ENCODE data around the gene IL12A.

Gene IL12A

GRCh38 chr3:159989973-159990846 lies 1.6 kb downstream of the IL12A start:
- DNase-seq: no peak

- DNase-seq: no peak
Observed at GRCh38 chr3:159991591-159991990, 3.0 kb downstream of the IL12A start.

- DNase-seq: no peak
Observed at GRCh38 chr3:159992589-159992988, 4.0 kb downstream of the IL12A start.

- DNase-seq: no peak
Observed at GRCh38 chr3:159994182-159994581, 5.5 kb downstream of the IL12A start.

- DNase-seq: no peak
Observed at GRCh38 chr3:159995091-159995490, 6.5 kb downstream of the IL12A start.

GRCh38 chr3:159996018-159996417 lies 7.4 kb downstream of the IL12A start:
- no peak for DNase-seq

- no peak for DNase-seq
Observed at GRCh38 chr3:159996959-159997358, 8.3 kb downstream of the IL12A start.

GRCh38 chr3:160001148-160001760 lies 12.6 kb downstream of the IL12A start:
- DNase-seq: no peak

GRCh38 chr3:160001850-160002623 lies 13.4 kb downstream of the IL12A start:
- no peak for DNase-seq

- DNase-seq: peak; percentile 75 to 85 (median 76)
Observed at GRCh38 chr3:160003520-160004128, 15.0 kb downstream of the IL12A start.

- peak; percentile 20 to 39 (median 35) for DNase-seq
Observed at GRCh38 chr3:160005004-160005403, 16.4 kb downstream of the IL12A start.

GRCh38 chr3:160006282-160007163 lies 17.9 kb downstream of the IL12A start:
- peak; percentile 69 to 76 (median 74) for DNase-seq

GRCh38 chr3:160008961-160009360 lies 20.3 kb downstream of the IL12A start:
- no peak for DNase-seq

- DNase-seq: no peak
Observed at GRCh38 chr3:160009525-160009924, 20.9 kb downstream of the IL12A start.

- DNase-seq: no peak
Observed at GRCh38 chr3:160010578-160010977, 21.9 kb downstream of the IL12A start.

GRCh38 chr3:160012108-160012507 lies 23.5 kb downstream of the IL12A start:
- DNase-seq: peak; percentile 40 to 61 (median 54)

- peak; percentile 13 to 40 (median 31) for DNase-seq
Observed at GRCh38 chr3:160016972-160017371, 28.3 kb downstream of the IL12A start.

GRCh38 chr3:160018959-160019358 lies 30.3 kb downstream of the IL12A start:
- no peak for DNase-seq

- peak in 1 of 3 donors; percentile 13 for DNase-seq
Observed at GRCh38 chr3:160020057-160020711, 31.5 kb downstream of the IL12A start.

GRCh38 chr3:160022068-160022467 lies 33.4 kb downstream of the IL12A start:
- no peak for DNase-seq

- DNase-seq: no peak
Observed at GRCh38 chr3:160023476-160023875, 34.8 kb downstream of the IL12A start.

All from suppressor macrophage treated with lipopolysaccharide for 1 hour (primary cell).